ENCODE results near the gene KMT2A. TPM values are rescaled to one million over a fixed set of nuclear protein-coding genes. Genes with fewer than 3 reads are reported as not detected.

Gene KMT2A
- total and polyA plus RNA-seq, 10 of the 15 experiments (the other 5 are each of a cell fraction or from before 2014, with no cell fraction given), result 6.1 to 56.9 (median 25.4) TPM

- WGBS (ENCODE audit: insufficient coverage, insufficient replicate concordance, low lambda C conversion rate, missing lambda C conversion rate), result 97% methylated on average over 6 of the region's 6 CpGs
- FAIRE-seq, result no peak
- Histone ChIP-seq H3K27ac (ENCODE audit: control insufficient read depth, insufficient read depth) (no peak overlapping the region), H2AFZ (ENCODE audit: control insufficient read depth, low read depth, low read length) (no peak overlapping the region), H3K4me3 (no peak overlapping the region), H3K9ac (ENCODE audit: control insufficient read depth, insufficient read depth, low read length) (no peak overlapping the region), H3K36me3 (ENCODE audit: control insufficient read depth in 2 of 2, insufficient read depth in 2 of 2, low read length in 1 of 2) (peaks cover 9 to 27% of the 10 kb centered on the region in 2 experiments), H3K79me2 (ENCODE audit: control insufficient read depth, insufficient read depth, low read length) (no peaks in the 10 kb centered on the region; the same call in 1 of the 2 replicates), H3K4me2 (ENCODE audit: control insufficient read depth, insufficient read depth) (no peak overlapping the region), H4K20me1 (ENCODE audit: control insufficient read depth, insufficient read depth) (no peaks in the 10 kb centered on the region; the same call in 1 of the 2 replicates), H3K27me3 (replicated peaks in 1 of 2; ENCODE audit: control insufficient read depth in 2 of 2, insufficient read depth in 2 of 2, low read length in 1 of 2) (no peaks in the 10 kb centered on the region), H3K9me3 (replicated peaks; ENCODE audit: control insufficient read depth, insufficient read depth, low read length) (no peaks in the 10 kb centered on the region), H3K4me1 (ENCODE audit: control insufficient read depth, insufficient read depth, low read length) (no peaks in the 10 kb centered on the region)
- no peak for ATAC-seq
- POLR2A ChIA-PET, result no interaction called here
- SMC1A ChIA-PET (ENCODE audit: uncharacterized antibody, unreplicated experiment), result interaction anchor here (1.6 kb wide), 1 partner anchor 22 kb away, joined by 4 read pairs; no protein-coding TSS in a partner anchor
- intact Hi-C loops (cut with micrococcal nuclease; ENCODE audit: unreplicated experiment) (no loop called here), in situ Hi-C loops (cut with MboI) (no loop called here)
- RAD21 ChIA-PET (ENCODE audit: unreplicated experiment), result no interaction called here
- TF ChIP-seq RELA (IDR thresholded peaks at IDR 0.05; ENCODE audit: borderline replicate concordance, partially characterized antibody) (no peak), ZBTB33 (IDR thresholded peaks at IDR 0.05) (no peak), ZNF622 (IDR thresholded peaks at IDR 0.05) (no peak), ZNF274 (IDR thresholded peaks at IDR 0.05; ENCODE audit: insufficient read depth, insufficient read length) (no peak), TAF1 (IDR thresholded peaks at IDR 0.05; ENCODE audit: borderline replicate concordance, low read depth, low read length) (no peak), POLR2A (IDR thresholded peaks at IDR 0.05; ENCODE audit: low read depth, low read length) (no peak), EP300 (IDR thresholded peaks at IDR 0.05; ENCODE audit: borderline replicate concordance in 1 of 2, control insufficient read depth in 1 of 2, low read depth in 2 of 2, low read length in 2 of 2) (no peak), STAT3 (IDR thresholded peaks at IDR 0.05; ENCODE audit: low read depth, low read length) (no peak), PAX8 (IDR thresholded peaks at IDR 0.05) (no peak), ASH2L (IDR thresholded peaks at IDR 0.05; ENCODE audit: borderline replicate concordance, low read depth) (no peak), E4F1 (IDR thresholded peaks at IDR 0.05; ENCODE audit: borderline replicate concordance, partially characterized antibody) (no peak), CBFB (IDR thresholded peaks at IDR 0.05; ENCODE audit: low read depth) (no peak), ATF2 (IDR thresholded peaks at IDR 0.05; ENCODE audit: low read length) (no peak)
- CTCF ChIA-PET, result no interaction called here
- DNase-seq (ENCODE audit: low read depth, low spot score), result no peak
- TSS peak; percentile 56 for BruUV-seq (replicated peaks)
Measured at GRCh38 chr11:118473537-118473936, 37.2 kb downstream of the KMT2A start.
